Hepatic stellate cell (primary cell): ENCODE measurements around the gene RANBP9.

Experiments used
- DNase-seq: peaks from one replicate; pipeline ENCODE4 v3.0.0; 2011; ENCODE audit warnings: low spot score

Gene RANBP9

DNA sequence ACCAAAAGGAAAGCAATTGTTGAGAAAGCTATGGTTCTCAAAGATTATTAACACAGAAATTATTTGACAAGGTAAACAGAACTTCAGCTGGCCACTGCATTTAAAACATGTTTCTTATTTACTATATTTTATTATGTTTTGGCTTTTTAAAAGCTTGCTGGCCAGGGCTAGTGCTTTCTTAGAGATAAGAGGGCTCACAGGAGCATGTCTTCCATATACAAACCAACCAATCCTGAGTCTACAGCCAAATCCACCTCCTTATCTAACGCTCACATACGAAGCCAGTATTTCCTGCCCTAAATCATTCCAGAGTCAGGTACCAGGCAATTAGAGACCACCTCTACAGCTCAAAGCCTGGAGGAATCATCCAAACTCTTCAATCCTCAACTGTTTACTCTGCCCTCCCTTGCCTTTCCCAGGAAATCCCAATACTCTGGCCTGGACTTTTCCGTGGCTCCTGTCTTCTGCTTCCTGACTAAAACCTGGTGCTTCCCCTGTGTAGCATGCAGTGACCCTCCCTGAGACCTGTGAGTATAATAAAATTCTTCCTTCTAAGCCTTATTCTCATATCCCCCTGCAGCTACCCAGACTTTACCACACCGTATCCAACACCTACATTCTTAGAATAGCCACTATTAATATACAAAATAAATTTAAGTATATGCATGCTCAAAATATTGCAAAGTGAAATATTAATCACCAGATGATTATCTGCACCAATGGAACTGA, 33.2 kb downstream of the RANBP9 start:
- DNase-seq, result no peak

DNA sequence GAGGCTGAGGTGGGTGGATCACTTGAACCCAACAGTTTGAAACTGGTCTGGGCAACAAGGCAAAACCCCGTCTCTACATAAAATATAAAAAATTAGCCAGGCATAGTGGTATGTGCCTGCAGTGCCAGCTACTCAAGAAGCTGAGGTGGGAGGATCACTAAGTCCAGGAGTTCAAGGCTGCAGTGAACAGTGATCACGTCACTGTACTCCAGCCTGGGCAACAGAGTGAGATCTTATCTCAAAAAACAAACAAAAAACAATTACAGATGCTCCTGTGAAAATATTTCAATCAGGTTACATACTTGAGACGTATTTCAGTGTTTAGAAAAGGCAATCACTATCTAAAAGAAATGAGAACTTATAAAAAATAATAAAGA, 33.8 kb downstream of the RANBP9 start:
- DNase-seq, result no peak

DNA sequence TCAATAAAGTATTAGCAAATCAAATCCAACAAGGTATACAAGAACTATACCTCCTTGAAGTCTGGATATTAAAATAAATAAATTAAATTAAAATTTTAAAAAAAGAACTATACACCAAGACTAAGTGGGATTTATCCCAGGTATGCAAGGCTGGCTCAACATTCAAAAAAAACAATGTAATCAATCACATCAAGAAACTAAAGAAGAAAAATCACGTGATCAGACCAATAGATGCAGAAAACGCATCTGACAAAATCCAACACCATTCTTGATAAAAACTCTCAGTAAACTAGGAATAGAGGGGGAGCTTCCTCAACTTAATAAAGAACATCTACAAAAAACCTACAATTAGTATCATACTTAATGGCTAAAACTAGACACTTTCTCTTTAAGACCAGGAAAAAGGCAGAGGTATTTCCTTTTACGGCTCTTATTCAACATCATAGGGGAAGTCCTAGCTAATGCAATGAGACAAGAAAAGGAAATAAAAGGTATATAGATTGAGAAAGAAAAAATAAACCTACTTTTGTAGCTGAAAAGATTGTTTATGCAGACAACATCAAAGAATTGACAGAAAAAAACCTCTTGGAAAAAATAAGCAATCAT, 35.0 kb downstream of the RANBP9 start:
- DNase-seq, result no peak

DNA sequence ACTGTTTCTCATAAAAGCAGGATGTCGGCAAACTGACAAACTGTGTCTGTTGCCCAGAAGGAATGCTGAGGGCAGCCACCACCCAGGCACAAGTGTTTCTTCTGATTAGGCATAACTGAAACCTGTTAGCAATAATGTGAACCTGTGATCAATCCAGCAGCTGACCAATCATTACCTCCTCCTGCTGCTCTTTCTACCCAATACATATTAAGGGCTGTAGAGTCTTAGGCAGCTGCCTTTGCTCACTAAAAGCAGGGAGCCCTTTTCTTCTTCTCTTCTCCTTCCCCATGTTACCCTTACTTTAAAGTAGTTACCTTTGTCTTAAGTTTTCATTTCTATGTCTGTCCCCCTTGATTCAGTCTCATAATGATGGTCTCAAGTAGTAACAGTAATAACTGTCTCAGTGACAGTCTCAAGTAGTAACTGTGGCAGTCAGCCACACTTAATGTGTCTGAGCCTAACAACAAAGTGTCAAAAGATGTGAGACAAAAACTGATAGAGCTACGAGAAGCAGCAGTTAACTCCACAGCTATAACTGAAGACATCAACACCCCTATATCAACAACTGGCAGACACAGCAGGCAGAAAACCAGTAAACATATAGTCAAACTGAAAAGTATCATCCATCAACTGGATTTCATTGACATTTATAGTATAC, 37.0 kb downstream of the RANBP9 start:
- DNase-seq, result no peak

- no peak for DNase-seq
Observed at GRCh38 chr6:13673825-13674444, 37.7 kb downstream of the RANBP9 start.

- no peak for DNase-seq
Observed at GRCh38 chr6:13673368-13673767, 38.3 kb downstream of the RANBP9 start.

DNA sequence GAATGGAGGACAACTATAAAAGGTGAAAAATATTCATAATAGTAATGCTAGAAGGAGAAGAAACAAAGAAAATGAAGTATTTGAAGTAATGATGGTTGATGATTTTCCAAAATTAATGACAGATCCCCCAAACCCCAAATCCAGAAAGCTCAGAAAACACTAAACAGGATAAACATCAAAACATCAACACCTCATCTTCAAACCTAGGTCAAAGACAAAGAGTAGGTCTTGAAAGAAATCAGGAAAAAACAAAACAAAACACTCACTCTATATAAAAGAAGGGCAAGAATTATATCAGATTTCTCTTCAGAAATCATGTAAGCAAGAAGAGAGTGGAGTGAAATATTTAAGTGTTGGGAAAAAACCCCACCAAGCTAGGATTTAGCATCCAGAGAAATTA, 38.7 kb downstream of the RANBP9 start:
- DNase-seq, result no peak

DNA sequence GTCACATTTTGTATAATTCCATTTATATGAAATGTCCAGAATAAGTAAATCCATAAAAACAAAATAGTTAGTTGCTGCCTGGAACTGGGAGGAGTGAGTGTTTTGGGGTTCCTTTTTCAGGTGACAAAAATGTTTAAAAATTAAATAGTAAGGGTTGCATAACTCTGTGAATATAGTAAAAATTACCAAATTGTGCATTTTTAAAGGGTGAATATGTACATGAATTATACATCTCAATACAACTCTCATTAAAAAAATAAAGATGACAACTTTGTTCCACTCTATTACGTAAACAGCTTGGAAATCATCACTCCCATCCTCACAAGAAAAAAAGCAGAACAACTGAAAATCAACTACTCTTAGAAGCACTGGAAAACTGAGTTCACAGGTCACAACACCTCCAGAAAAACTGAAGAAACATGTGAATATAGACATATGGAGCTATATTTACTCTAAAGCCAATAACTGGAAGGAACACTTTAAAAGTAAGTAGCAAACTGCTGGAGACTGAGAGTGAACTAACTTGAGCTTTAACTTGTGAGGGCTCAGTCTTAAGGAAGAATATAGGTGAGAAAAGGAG, 40.0 kb downstream of the RANBP9 start:
- no peak for DNase-seq

DNA sequence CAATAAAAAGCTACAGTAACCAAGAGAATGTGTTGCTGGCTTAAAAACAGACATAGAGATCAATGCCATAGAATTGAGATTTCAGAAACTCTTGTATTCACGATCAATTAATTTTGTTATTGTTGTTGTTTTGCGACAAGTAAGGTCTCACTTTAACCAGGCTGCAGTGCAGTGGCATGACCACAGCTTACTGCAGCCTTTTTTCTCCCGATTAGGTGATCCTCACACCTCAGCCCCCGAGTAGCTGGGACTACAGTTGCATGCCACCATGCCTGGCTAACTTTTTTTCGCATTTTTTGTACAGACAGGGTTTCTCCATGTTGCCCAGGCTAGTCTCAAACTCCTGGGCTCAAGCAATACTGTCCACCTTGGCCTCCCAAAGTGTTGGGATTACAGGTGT, 42.2 kb downstream of the RANBP9 start:
- no peak for DNase-seq

DNA sequence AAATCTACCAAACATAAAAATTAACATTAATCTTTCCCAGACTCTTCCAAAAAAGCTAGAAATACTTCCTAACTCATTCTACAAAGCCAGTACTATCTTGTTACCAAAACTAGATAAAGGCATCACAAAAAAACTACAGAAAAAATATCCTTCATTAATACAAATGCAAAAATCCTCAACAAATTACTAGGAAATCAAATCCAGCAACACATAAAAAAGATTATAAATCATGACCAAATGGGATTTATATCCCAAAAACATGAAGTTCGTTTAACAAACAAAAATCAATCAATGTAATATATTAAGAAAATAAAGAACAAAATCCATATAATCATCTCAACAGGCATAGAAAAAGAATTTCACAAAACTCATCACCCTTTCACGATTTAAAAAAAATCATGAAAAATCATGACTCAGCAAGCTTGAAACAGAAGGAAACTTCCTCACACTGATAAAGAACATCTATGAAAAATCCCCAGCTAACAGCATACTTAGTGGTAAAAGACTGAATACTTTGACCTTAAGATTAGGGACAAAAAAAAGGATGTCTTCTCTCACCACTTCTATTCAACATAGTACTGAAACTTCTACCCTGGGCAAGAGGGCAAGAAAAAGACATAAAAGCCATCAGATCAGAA, 43.2 kb downstream of the RANBP9 start:
- DNase-seq, result no peak

DNA sequence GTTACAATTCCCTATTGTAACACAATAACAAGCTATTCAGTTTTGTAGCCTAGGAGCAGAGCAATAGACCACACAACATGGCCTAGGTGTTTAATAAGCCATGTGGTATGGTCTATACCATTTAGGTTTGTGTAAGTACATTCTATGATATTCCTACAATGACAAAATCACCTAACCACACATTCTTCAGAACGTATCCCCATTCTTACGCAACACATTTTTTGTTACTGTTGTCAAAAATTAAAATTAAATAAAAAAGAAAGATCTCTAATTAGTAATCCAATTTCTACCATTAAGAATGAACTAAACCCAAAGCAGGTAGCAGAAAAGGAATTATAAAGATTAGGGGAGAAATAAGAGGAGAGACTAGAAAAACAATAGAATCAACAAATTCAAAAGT, 44.0 kb downstream of the RANBP9 start:
- no peak for DNase-seq

GRCh38 chr6:13666194-13667105, 45.2 kb downstream of the RANBP9 start:
- no peak for DNase-seq

- no peak for DNase-seq
Observed at GRCh38 chr6:13664703-13665352, 46.8 kb downstream of the RANBP9 start.

DNA sequence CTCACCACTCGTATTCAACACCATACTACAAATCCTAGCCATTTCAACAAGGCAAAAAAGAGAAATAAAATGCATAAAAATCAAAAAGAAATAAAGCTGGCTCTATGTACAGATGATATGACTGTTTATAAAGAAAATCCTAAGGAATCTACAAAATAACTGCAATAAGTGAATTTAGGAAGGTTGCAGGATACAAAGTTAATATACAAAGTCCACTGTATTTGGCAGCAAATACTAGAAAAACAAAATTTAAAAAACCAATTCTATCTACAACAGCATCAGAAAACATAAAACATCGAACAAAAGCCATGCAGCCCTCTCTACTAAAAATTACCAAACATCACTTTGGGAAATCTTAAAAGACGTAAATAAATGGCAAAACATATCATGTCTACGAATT, 47.6 kb downstream of the RANBP9 start:
- DNase-seq, result no peak

GRCh38 chr6:13662651-13663334, 48.8 kb downstream of the RANBP9 start:
- DNase-seq, result no peak

GRCh38 chr6:13661647-13662046, 50.0 kb downstream of the RANBP9 start:
- no peak for DNase-seq

DNA sequence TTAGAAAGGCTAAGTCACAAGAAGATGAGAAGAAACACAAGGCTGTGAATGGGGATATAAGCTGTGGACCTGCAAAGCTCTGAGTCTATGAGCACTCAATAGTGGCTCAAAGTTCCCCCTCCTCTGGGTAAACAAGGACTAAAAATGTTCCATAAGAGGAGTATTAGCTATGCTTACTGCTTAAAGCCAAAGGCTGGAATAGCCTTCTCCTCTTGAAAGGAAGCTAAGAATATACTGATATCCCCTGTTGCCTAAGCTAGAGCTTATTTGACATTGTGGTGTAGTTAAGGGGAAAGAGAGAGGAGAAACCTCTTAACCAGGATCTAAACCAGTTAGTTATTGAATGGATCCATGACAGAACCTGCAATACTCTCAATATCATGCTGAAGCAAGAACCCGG, 50.7 kb downstream of the RANBP9 start:
- DNase-seq, result no peak

GRCh38 chr6:13660273-13660672, 51.4 kb downstream of the RANBP9 start:
- no peak for DNase-seq

GRCh38 chr6:13655700-13656099, 55.9 kb downstream of the RANBP9 start:
- DNase-seq, result no peak

GRCh38 chr6:13654496-13654895, 57.1 kb downstream of the RANBP9 start:
- no peak for DNase-seq
